Gastrocnemius medialis (tissue), 4 donors: ENCODE data around the gene DGKE. TPM values are rescaled to one million over a fixed set of nuclear protein-coding genes. Genes with fewer than 3 reads are reported as not detected.

Experiments used
- ATAC-seq, 2 donors: fragments of 150-250 bp; one replicate each; pipeline ENCODE4 v1.9.1; 2016
- DNase-seq, 2 donors: peaks; one replicate each; pipeline ENCODE4 v3.0.0-alpha.2; 2019
- H3K27ac ChIP-seq, 4 donors: fragments of 200-600 bp; sonication (generic); 1 replicate in 1 of 4; 2 replicates in 3 of 4; pipeline ENCODE4 v1.5.1; 2016 to 2018; ENCODE audit warnings: mild to moderate bottlenecking in 2 of 4, moderate library complexity in 1 of 4
- H3K27me3 ChIP-seq, 3 donors: fragments of 200-600 bp; sonication (generic) in 2 of 3; 1 replicate in 1 of 3; 2 replicates in 2 of 3; pipeline versions ENCODE4 v1.5.1 to v1.6.0; 2016 to 2019; ENCODE audit warnings: mild to moderate bottlenecking in 1 of 3, moderate library complexity in 1 of 3
- H3K36me3 ChIP-seq, 2 donors: fragments of 200-600 bp; sonication (generic) in 1 of 2; one replicate each; pipeline ENCODE4 v1.5.1; 2017 to 2018
- H3K4me1 ChIP-seq, 2 donors: fragments of 200-600 bp; sonication (generic) in 1 of 2; one replicate each; pipeline ENCODE4 v1.5.1; 2016 to 2017; ENCODE audit warnings: mild to moderate bottlenecking in 2 of 2
- H3K4me3 ChIP-seq, 4 donors: fragments of 200-600 bp; sonication (generic) in 3 of 4; 1 replicate in 1 of 4; 2 replicates in 3 of 4; pipeline ENCODE4 v1.5.1; 2016 to 2019; ENCODE audit warnings: mild to moderate bottlenecking in 2 of 4
- H3K9me3 ChIP-seq, 3 donors: fragments of 200-600 bp; sonication (generic) in 2 of 3; 1 replicate in 1 of 3; 2 replicates in 2 of 3; pipeline ENCODE4 v1.5.1; 2016 to 2019
- POLR2A ChIP-seq, 2 donors: fragments of 450-650 bp; IDR thresholded peaks; one replicate each; pipeline ENCODE4 v1.6.1; 2017; ENCODE audit warnings: antibody characterized with exemption in 2 of 2, mild to moderate bottlenecking in 2 of 2, moderate library complexity in 2 of 2
- in situ Hi-C, 4 donors: fragments of 200-750 bp; cut with MboI; loops; one replicate each; pipeline versions ENCODE4 v1.15.0 to v1.8.0; 2017; ENCODE audit warnings: low sequenced_read_pairs in 4 of 4
- intact Hi-C: fragments of 100-400 bp; cut with DNase I; formaldehyde crosslinking; loops from one replicate; pipeline ENCODE4 v1.15.1; 2023; ENCODE audit warnings: low total_unique reads
- microRNA counts, 2 donors: library from miRNA; unstranded; fragments of <30 nt; microRNA quantifications; one replicate each; lab custom pipeline; 2016
- total RNA-seq, 4 donors: library from RNA; depleted of rRNA; stranded (reverse); fragments of >200 nt; gene quantifications; one replicate each; pipeline versions ENCODE4 v1.1.0 to v1.2.3, GENCODE V29; 2016
- TF ChIP-seq, protein P1 (sequence below), 5 experiments: fragments of 450-650 bp in 3 of 5; fragments of 200-600 bp in 2 of 5; sonication (generic) in 2 of 5; IDR thresholded peaks in 4 of 5; conservative IDR thresholded peaks in 1 of 5; 1 replicate in 4 of 5; 2 replicates in 1 of 5; pipeline ENCODE4 v1.5.1; 2016 to 2019; ENCODE audit warnings: antibody characterized with exemption in 5 of 5, mild to moderate bottlenecking in 3 of 5, moderate library complexity in 3 of 5

The DGKE gene
- total RNA-seq, 4 donors from 2014 or later = 0.53 to 3.0 (median 1.6) TPM

GRCh38 chr17:56918916-56919315 is 85.0 kb downstream of the DGKE start:
- Histone ChIP-seq H3K4me3 (no peak overlapping the region), H3K36me3 (no peaks in the 10 kb centered on the region), H3K27me3 (no peaks in the 10 kb centered on the region), H3K4me1 (peaks cover 13 to 16% of the 10 kb centered on the region in 2 donors), H3K9me3 (no peaks in the 10 kb centered on the region), H3K27ac (peak overlapping the region in 2 of 4 donors; percentile 11 to 17)
- DNase-seq = no peak
- ATAC-seq = no peak
- no peak for TF ChIP-seq POLR2A (IDR thresholded peaks at IDR 0.05)
- TF ChIP-seq, protein P1, sequence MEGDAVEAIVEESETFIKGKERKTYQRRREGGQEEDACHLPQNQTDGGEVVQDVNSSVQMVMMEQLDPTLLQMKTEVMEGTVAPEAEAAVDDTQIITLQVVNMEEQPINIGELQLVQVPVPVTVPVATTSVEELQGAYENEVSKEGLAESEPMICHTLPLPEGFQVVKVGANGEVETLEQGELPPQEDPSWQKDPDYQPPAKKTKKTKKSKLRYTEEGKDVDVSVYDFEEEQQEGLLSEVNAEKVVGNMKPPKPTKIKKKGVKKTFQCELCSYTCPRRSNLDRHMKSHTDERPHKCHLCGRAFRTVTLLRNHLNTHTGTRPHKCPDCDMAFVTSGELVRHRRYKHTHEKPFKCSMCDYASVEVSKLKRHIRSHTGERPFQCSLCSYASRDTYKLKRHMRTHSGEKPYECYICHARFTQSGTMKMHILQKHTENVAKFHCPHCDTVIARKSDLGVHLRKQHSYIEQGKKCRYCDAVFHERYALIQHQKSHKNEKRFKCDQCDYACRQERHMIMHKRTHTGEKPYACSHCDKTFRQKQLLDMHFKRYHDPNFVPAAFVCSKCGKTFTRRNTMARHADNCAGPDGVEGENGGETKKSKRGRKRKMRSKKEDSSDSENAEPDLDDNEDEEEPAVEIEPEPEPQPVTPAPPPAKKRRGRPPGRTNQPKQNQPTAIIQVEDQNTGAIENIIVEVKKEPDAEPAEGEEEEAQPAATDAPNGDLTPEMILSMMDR (IDR thresholded peaks at IDR 0.05 in 4 of 5, conservative IDR thresholded peaks at IDR 0.05 in 1 of 5) = no peak
- in situ Hi-C loops = no loop called here
- intact Hi-C loops = no loop called here

MicroRNAs encoded within 50 kb of the gene (microRNA counts, 767-probe panel; counts per million panel counts)
- 356 to 448 counts per million in 2 donors for microRNA hsa-miR-3614-5p (lab: Ali Mortazavi, UCI)

Other genes starting within 250 kb of the DGKE start
- 1 to 10 TPM; 2.9 to 6.7 (median 3.1) TPM for gene NOG, start 240.5 kb upstream of the DGKE start, total RNA-seq
- gene C17orf67, start 231 bp upstream of the DGKE start, total RNA-seq = under 1 TPM in 1 of 4 donors, not detected in 3; 0.16 TPM
- gene TRIM25, start 79.9 kb downstream of the DGKE start, total RNA-seq = 10 to 100 TPM in 3 of 4 donors, 1 to 10 TPM in 1; 8.5 to 18.2 (median 15.1) TPM
- 1 to 10 TPM; 6.3 to 9.7 (median 9.0) TPM for gene COIL, start 126.9 kb downstream of the DGKE start, total RNA-seq
- gene SCPEP1, start 144.0 kb downstream of the DGKE start, total RNA-seq = 10 to 100 TPM in 3 of 4 donors, 1 to 10 TPM in 1; 9.9 to 44.7 (median 30.2) TPM